Stimulated activated CD4-positive, alpha-beta T cell treated with anti-CD3 and anti-CD28 coated beads, TNF-alpha, amount 100 ng/mL, for 4 hours (primary cell): ENCODE data around the gene RNU7-1.

Experiments
- DNase-seq, 3 experiments: peaks; one replicate each; pipeline ENCODE4 v3.0.0-alpha.2; 2020; ENCODE audit warnings: low read depth in 3 of 3

RNU7-1 gene

DNA sequence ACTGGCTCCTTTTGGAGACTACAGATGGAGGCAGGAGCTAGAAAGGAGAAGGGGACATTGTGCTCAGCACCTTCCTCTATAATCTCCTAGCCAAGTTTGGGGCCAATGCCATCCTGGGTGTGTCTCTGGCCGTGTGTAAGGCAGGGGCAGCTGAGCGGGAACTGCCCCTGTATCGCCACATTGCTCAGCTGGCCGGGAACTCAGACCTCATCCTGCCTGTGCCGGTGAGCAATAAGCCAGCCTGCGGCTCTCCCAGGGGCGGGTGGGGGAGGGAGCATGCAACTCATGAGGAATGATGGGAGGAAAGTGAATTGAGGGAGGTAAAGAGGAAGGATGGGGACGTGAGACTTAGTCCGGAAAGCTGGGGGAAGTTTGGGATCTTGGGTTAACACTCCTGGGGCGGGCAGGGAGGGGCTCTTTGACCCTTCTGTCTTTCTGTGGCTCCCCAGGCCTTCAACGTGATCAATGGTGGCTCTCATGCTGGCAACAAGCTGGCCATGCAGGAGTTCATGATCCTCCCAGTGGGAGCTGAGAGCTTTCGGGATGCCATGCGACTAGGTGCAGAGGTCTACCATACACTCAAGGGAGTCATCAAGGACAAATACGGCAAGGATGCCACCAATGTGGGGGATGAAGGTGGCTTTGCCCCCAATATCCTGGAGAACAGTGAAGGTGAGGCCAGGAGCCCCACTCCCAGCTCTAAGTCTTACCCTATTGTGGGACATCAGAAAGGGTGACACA lies 26.0 kb upstream of the RNU7-1 start:
- no peak for DNase-seq

DNA sequence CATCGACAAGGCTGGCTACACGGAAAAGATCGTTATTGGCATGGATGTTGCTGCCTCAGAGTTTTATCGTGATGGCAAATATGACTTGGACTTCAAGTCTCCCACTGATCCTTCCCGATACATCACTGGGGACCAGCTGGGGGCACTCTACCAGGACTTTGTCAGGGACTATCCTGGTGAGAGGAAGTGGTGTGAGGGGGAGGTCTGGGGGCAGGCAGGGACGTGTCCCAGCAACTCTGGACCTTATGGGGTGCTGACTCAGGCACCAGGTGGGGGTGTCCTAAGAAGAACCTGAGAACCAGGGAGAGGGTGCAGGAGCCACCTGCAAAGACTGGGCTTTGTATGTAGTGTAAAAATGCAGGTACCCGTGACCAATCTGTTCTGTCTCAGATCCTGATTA lies 24.0 kb upstream of the RNU7-1 start:
- DNase-seq = no peak

DNA sequence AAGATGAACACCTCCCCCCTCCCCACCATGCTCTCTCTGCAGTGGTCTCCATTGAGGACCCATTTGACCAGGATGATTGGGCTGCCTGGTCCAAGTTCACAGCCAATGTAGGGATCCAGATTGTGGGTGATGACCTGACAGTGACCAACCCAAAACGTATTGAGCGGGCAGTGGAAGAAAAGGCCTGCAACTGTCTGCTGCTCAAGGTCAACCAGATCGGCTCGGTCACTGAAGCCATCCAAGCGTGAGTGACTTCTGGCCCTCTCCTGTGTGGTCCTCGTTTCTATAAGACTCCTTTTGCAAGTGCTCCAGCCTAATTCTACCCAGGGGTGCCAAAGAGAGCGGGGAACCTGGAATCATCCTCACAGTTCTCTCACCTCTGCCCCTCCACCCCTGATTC lies 22.1 kb upstream of the RNU7-1 start:
- DNase-seq = no peak

DNA sequence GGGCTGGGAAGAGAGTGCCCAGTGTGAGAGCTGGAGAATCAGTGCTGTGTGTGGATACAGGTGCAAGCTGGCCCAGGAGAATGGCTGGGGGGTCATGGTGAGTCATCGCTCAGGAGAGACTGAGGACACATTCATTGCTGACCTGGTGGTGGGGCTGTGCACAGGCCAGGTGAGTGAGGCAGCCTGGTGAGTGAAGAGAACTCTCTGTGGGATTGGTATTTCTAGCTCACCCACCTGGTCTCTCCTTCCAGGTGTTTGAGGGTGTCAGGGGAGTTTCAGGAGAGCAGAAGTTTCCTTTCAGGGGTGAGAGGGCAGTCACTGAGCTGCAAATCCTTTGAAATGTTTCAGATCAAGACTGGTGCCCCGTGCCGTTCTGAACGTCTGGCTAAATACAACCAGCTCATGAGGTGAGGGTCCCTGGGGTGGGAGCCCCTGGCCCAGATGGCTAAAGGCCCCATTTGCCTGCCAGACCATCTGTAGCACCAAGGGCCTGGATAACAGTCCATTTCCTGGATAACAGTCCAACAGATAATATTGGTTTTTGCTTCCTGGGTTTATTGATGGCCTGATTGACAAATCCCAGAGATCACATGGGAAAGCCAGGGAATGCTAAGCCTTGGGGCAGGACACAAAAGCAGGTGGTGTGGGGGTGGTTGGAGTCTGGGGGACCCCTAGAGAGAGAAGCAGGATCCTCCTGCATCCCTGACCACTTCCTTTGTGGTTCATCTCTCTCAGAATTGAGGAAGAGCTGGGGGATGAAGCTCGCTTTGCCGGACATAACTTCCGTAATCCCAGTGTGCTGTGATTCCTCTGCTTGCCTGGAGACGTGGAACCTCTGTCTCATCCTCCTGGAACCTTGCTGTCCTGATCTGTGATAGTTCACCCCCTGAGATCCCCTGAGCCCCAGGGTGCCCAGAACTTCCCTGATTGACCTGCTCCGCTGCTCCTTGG lies 21.3 kb upstream of the RNU7-1 start:
- no peak for DNase-seq

DNA sequence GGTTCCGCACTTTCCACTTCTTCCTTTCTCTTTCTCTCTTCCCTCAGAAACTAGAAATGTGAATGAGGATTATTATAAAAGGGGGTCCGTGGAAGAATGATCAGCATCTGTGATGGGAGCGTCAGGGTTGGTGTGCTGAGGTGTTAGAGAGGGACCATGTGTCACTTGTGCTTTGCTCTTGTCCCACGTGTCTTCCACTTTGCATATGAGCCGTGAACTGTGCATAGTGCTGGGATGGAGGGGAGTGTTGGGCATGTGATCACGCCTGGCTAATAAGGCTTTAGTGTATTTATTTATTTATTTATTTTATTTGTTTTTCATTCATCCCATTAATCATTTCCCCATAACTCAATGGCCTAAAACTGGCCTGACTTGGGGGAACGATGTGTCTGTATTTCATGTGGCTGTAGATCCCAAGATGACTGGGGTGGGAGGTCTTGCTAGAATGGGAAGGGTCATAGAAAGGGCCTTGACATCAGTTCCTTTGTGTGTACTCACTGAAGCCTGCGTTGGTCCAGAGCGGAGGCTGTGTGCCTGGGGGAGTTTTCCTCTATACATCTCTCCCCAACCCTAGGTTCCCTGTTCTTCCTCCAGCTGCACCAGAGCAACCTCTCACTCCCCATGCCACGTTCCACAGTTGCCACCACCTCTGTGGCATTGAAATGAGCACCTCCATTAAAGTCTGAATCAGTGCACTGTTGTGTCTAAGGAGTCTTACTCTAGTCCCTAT lies 20.4 kb upstream of the RNU7-1 start:
- no peak for DNase-seq

DNA sequence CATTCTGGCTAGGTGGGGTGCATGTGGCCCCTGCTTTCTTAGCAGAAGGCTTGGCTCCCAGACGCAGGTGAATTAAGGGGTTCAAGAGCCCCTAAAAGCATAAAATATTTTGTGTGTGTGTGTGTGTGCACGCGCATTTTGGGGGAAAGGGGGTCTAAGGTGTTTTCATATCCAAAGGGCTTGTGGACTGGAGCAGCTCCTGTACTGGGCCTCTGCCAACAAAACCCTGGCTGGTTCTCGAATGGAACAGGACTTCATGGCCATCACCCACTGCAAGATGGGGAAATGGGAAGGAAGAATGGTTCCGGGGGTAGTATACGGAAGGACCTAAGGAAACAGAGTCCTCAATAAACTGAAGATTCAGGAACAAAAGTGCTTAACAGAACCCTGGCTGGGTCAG lies 19.8 kb upstream of the RNU7-1 start:
- no peak for DNase-seq

GRCh38 chr12:6925239-6925539 lies 18.4 kb upstream of the RNU7-1 start:
- DNase-seq = no peak

GRCh38 chr12:6925540-6926279 lies 17.9 kb upstream of the RNU7-1 start:
- no peak for DNase-seq

DNA sequence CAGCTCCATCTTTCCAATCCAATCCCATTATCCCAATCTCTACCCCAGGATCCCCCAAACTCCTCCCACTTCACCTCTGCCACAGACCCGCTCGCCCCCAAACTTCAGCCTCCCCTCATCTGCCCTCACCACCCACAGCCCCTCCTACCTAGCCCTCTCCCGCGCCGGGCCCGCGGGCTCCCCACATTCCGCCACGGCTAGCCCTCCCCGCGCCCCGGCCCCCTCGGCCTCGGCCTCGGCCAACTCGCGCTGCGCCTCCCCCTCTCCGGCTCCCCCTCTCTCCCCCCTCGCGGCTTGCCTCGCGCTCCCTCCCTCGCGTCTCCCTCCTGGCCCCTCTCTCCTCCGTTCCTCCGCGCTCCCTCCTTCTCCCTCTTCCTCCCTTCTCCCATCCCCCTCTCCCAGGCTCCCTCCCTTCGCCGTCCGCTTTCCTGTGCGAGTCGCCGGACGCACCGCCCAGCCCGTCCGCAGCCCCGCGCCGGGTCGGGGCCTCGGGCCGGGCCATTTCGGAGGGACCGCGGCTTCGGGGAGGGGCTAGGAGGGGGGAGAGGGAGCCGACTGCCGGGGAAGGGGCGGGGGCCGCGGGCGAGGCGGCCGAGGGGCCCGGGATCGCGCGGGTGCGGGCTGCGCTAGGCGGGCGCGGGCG lies 16.1 kb upstream of the RNU7-1 start, which contains the start of gene ATN1:
TSS of gene ATN1 (plus strand) at position 581 of the 643 bp plus-strand sequence. CDS start 6,043 bp downstream, outside the sequence.
- peak in 1 of 3 experiments; percentile 47 for DNase-seq

GRCh38 chr12:6928022-6928702 lies 15.5 kb upstream of the RNU7-1 start:
- DNase-seq = no peak

DNA sequence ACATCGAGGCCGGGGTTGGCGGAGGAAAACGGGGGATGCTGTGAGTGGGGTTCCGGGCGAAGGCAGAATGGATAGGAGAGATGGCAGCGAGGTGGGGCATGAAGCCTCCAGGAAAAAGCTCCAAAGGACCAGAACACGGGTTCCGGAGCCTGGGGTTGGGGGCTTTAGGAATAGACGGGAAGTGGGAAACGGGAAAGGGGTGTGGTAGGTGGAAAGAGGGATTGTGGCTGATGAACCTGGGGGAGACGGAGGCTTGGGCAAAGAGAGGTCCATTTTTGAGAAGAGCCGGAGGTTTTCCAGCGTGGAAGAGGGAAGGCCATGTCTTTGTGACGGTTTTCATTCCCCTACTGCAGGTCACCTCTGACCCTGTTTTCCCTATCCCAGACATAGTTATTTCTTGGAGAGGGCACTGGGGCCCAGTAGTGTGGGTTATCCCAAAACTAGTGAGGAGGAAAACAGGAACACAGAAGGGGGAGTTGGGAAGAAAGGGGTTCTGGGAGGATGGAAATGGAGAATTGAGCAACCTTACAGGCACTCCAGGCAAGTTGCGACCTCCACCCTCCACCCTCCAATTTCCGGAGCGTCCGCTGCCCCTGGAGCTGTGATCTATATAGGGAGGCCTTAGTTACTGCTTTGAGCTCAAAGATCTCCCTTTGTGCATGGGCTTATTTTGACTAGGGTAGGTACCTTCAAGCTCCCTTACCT lies 14.8 kb upstream of the RNU7-1 start:
- DNase-seq = no peak

DNA sequence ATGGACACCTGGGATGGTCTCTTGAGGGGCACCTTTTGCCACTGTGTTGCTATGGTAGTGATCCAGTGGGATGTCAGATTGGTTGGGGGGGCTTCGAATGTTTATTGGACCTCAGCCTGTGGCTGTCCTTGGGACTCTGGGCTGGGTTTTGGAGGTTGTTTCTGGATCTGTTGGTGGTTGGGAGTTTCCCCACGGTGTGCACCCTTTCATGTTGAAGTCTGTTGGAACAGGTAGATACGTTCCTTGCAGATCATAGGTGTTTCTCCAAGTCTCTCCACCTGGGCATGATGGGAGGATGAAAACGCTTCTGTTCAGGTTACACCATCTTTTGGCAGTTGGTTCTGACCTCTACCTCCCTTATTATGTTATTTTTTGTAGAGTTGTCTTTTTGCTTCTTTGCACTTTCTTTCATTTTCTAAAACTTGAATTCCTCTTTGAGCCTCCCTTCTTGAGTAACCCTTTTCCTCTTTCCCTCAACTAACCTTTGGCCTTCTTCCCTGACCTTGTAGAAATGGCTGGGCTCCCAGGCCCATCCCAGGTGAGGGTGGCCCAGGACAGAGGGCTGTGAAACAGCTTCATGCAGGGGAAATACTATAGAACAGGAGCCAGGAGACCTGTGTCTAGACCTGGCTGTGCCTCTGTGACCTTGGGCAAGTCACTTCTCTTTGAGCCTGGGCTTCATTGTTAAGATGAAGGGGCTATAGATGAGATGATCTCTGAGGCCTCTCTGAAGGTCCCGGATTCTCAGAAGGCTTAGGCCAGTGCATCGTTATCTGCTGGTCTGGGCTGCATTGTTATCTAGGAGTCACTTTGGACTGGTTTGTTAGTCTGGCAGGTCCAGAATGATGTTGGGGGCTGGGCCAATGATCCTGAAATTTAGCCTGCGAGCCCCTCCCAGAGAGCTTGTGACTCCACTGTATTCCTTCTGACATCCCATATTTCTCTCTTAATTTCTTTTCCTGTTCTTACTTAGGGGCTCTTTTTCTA lies 13.9 kb upstream of the RNU7-1 start:
- no peak for DNase-seq

DNA sequence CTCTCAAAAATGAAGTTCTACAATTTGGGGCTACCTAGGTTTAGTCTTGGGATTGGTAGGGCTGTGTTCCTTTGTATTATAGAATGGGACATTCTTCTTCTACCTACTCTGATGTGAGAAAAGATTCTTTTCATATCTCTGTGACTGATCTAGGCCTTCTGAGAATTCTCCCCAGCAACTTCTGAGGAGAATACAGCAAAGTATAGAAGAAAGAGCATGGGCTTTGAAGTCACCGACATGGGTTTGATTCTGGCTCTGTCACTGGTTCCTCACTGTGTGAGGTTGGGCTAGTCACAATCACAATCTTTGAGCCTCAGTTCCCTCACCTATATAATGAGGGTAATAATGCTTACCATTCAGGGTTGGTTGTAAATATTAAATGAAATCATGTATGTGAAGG lies 10.8 kb upstream of the RNU7-1 start:
- DNase-seq = no peak

- DNase-seq = no peak
Observed at GRCh38 chr12:6934110-6934509, 9.5 kb upstream of the RNU7-1 start.

- no peak for DNase-seq
Observed at GRCh38 chr12:6935371-6936193, 8.0 kb upstream of the RNU7-1 start.

- DNase-seq = no peak
Observed at GRCh38 chr12:6936194-6936635, 7.4 kb upstream of the RNU7-1 start.

DNA sequence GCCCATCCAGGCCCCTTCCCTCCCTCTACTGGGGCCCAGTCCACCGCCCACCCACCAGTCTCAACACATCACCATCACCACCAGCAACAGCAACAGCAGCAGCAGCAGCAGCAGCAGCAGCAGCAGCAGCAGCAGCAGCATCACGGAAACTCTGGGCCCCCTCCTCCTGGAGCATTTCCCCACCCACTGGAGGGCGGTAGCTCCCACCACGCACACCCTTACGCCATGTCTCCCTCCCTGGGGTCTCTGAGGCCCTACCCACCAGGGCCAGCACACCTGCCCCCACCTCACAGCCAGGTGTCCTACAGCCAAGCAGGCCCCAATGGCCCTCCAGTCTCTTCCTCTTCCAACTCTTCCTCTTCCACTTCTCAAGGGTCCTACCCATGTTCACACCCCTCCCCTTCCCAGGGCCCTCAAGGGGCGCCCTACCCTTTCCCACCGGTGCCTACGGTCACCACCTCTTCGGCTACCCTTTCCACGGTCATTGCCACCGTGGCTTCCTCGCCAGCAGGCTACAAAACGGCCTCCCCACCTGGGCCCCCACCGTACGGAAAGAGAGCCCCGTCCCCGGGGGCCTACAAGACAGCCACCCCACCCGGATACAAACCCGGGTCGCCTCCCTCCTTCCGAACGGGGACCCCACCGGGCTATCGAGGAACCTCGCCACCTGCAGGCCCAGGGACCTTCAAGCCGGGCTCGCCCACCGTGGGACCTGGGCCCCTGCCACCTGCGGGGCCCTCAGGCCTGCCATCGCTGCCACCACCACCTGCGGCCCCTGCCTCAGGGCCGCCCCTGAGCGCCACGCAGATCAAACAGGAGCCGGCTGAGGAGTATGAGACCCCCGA lies 6.8 kb upstream of the RNU7-1 start:
- peak in 1 of 3 experiments; percentile 60 for DNase-seq
